ENCODE data around the gene CALCOCO2. TPM values are rescaled to one million over a fixed set of nuclear protein-coding genes. Genes with fewer than 3 reads are reported as not detected.
A peak's percentile ranks its signal among the peaks of the same experiment; 100 is the strongest.

The CALCOCO2 gene
- total and polyA plus RNA-seq, 2 of the 13 experiments (the other 11 are each of a cell fraction or from before 2014, with no cell fraction given), result 72.9 to 111 TPM

DNA sequence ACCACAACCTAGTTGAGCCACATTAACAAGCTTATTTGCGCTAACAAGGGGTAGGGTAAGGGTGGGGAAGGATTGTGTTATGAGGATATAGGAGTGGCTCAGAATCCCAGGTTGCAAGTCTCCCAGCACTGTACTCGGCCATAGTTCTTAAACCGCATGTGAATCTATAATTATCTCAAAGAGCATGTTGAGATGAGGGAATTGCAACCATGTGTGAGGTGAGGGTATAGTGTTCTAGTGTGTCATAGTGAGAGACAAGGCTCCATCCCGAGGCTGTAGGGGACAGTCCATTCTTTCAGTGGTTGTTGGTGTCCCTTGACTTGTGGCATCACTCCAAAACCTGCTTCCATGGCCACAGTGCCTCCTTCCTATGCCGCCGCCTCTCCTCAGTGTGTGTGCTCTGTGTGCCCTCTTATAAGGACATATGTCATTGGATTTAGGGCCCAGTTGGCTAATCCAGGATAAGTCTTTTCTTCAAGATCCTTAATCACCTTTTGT is 39.0 kb downstream of the CALCOCO2 start:
- H3K27ac ChIP-seq (ENCODE audit: extremely low read length, insufficient read depth, low read length), result no peak overlapping the region
- H4K20me1 ChIP-seq (ENCODE audit: insufficient read depth, low read length), result no peaks in the 10 kb centered on the region
- no peak overlapping the region for H2AFZ ChIP-seq (ENCODE audit: low read length)
- ChIA-PET POLR2A (interaction anchor here (4.4 kb wide), 1 partner anchor 22 kb away, joined by 34 read pairs; the partner anchor contains the start of gene ATP5MC1), CTCF (ENCODE audit: low intra/inter-chr PET ratio, low total read pairs) (no interaction called here)
- intact Hi-C loops (cut with micrococcal nuclease; ENCODE audit: unreplicated experiment) (loop anchor here (2.0 kb wide), 2 partner anchors 39 to 55 kb away; partner anchors contain the start of gene CALCOCO2), in situ Hi-C loops (cut with HindIII; ENCODE audit: extremely low pct_ligation_motif_present, low pct_unique_long_range_greater_than_20kb) (no loop called here)
- TF ChIP-seq THAP11 (CRISPR knock-in tag; IDR thresholded peaks at IDR 0.05), result no peak
- TF ChIP-seq HES4 (CRISPR knock-in tag; IDR thresholded peaks at IDR 0.05; ENCODE audit: borderline replicate concordance), result no peak
- TF ChIP-seq ATF1 (CRISPR knock-in tag; IDR thresholded peaks at IDR 0.05), result no peak
- peak; percentile 26; the same call in 1 of the 2 replicates for TF ChIP-seq SSRP1 (CRISPR knock-in tag; IDR thresholded peaks at IDR 0.05)
- H3K9ac ChIP-seq (ENCODE audit: insufficient read depth, low read depth, low read length), result no peak overlapping the region
- WGBS (ENCODE audit: low lambda C conversion rate), result 88% methylated on average over 6 of the region's 6 CpGs
- BruUV-seq (replicated peaks), result no TSS peak
- no peak overlapping the region for H3K4me2 ChIP-seq (ENCODE audit: low read depth, low read length)
- no peaks in the 10 kb centered on the region for H3K9me3 ChIP-seq (ENCODE audit: low read length)
- no peak for ATAC-seq
- no peaks in the 10 kb centered on the region for H3K79me2 ChIP-seq (ENCODE audit: insufficient read depth, low read length)
- no peaks in the 10 kb centered on the region for H3K36me3 ChIP-seq (replicated peaks in 1 of 2; ENCODE audit: control insufficient read depth in 1 of 2, insufficient read depth in 2 of 2, low read length in 2 of 2)
- peaks cover 62% of the 10 kb centered on the region for H3K4me1 ChIP-seq (ENCODE audit: insufficient read depth, low read length)
- no peak overlapping the region for H3K4me3 ChIP-seq (replicated peaks in 1 of 3; ENCODE audit: insufficient read depth in 1 of 3, low read depth in 2 of 3, low read length in 3 of 3)
- no peak for DNase-seq (ENCODE audit: low spot score)
- H3K27me3 ChIP-seq (ENCODE audit: control insufficient read depth in 1 of 2, insufficient read depth in 2 of 2, low read length in 2 of 2), result no peaks in the 10 kb centered on the region
- no peak for FAIRE-seq

GRCh38 chr17:48871035-48871550 is 40.3 kb downstream of the CALCOCO2 start:
- no peaks in the 10 kb centered on the region for H3K27me3 ChIP-seq (ENCODE audit: control insufficient read depth in 1 of 2, insufficient read depth in 2 of 2, low read length in 2 of 2)
- ChIA-PET CTCF (ENCODE audit: low intra/inter-chr PET ratio, low total read pairs) (no interaction called here), POLR2A (interaction anchor here (0.7 to 4.4 kb wide), 21 partner anchors 10 to 193 kb away, joined by 3 to 34 read pairs (median 7); partner anchors contain the start of genes ATP5MC1, SNF8 and TTLL6)
- peak overlapping the region in 1 of 3 experiments; percentile 60; a peak in 2 of 6 replicates for H3K4me3 ChIP-seq (replicated peaks in 1 of 3; ENCODE audit: insufficient read depth in 1 of 3, low read depth in 2 of 3, low read length in 3 of 3)
- peak overlapping the region; percentile 75 for H3K9ac ChIP-seq (ENCODE audit: insufficient read depth, low read depth, low read length)
- H4K20me1 ChIP-seq (ENCODE audit: insufficient read depth, low read length), result no peaks in the 10 kb centered on the region
- no peak overlapping the region for H2AFZ ChIP-seq (ENCODE audit: low read length)
- H3K27ac ChIP-seq (ENCODE audit: extremely low read length, insufficient read depth, low read length), result peak overlapping the region; percentile 97
- no peaks in the 10 kb centered on the region for H3K79me2 ChIP-seq (ENCODE audit: insufficient read depth, low read length)
- H3K36me3 ChIP-seq (replicated peaks in 1 of 2; ENCODE audit: control insufficient read depth in 1 of 2, insufficient read depth in 2 of 2, low read length in 2 of 2), result no peaks in the 10 kb centered on the region
- in situ Hi-C loops (cut with HindIII; ENCODE audit: extremely low pct_ligation_motif_present, low pct_unique_long_range_greater_than_20kb), result no loop called here
- intact Hi-C loops (cut with micrococcal nuclease; ENCODE audit: unreplicated experiment), result loop anchor here (2.0 kb wide), 2 partner anchors 40 to 56 kb away; partner anchors contain the start of gene CALCOCO2
- H3K9me3 ChIP-seq (ENCODE audit: low read length), result no peaks in the 10 kb centered on the region
- DNase-seq (ENCODE audit: low spot score) (no peak), FAIRE-seq (no peak), ATAC-seq (peak; percentile 12)
- H3K4me2 ChIP-seq (ENCODE audit: low read depth, low read length), result peak overlapping the region; percentile 94
- WGBS (ENCODE audit: low lambda C conversion rate), result 72% methylated on average over 4 of the region's 4 CpGs
- no TSS peak for BruUV-seq (replicated peaks)
- H3K4me1 ChIP-seq (ENCODE audit: insufficient read depth, low read length), result peaks cover 62% of the 10 kb centered on the region
- TF ChIP-seq SP4 (CRISPR knock-in tag; IDR thresholded peaks at IDR 0.05) (no peak), ZBTB2 (CRISPR knock-in tag; IDR thresholded peaks at IDR 0.05; ENCODE audit: low read depth) (no peak), ZNF563 (CRISPR knock-in tag; IDR thresholded peaks at IDR 0.05) (0 out of 2 replicates have a peak, but pooled peaks have one; percentile 17), DZIP1 (CRISPR knock-in tag; IDR thresholded peaks at IDR 0.05) (no peak), GTF3A (CRISPR knock-in tag; conservative IDR thresholded peaks at IDR 0.05) (no peak)
- TF ChIP-seq, protein P1, sequence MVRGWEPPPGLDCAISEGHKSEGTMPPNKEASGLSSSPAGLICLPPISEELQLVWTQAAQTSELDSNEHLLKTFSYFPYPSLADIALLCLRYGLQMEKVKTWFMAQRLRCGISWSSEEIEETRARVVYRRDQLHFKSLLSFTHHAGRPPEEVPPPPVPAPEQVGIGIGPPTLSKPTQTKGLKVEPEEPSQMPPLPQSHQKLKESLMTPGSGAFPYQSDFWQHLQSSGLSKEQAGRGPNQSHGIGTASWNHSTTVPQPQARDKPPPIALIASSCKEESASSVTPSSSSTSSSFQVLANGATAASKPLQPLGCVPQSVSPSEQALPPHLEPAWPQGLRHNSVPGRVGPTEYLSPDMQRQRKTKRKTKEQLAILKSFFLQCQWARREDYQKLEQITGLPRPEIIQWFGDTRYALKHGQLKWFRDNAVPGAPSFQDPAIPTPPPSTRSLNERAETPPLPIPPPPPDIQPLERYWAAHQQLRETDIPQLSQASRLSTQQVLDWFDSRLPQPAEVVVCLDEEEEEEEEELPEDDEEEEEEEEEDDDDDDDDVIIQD (CRISPR knock-in tag; IDR thresholded peaks at IDR 0.05; ENCODE audit: low read depth), result no peak
- TF ChIP-seq, protein P2, sequence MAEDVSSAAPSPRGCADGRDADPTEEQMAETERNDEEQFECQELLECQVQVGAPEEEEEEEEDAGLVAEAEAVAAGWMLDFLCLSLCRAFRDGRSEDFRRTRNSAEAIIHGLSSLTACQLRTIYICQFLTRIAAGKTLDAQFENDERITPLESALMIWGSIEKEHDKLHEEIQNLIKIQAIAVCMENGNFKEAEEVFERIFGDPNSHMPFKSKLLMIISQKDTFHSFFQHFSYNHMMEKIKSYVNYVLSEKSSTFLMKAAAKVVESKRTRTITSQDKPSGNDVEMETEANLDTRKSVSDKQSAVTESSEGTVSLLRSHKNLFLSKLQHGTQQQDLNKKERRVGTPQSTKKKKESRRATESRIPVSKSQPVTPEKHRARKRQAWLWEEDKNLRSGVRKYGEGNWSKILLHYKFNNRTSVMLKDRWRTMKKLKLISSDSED (CRISPR knock-in tag; IDR thresholded peaks at IDR 0.05), result no peak
